GM06990 (cell line): ENCODE data around the gene PRRC2B.
"Not testable (repeated sequence)": the region's sequence is repeated elsewhere in the genome, so short reads cannot be mapped to it uniquely, and the experiment has no call there.

ENCODE experiments used
- DNase-seq: peaks from one replicate; pipeline ENCODE4 v3.0.0-alpha.2; 2011; ENCODE audit not compliant: insufficient read length; ENCODE audit errors: extremely low read depth
- H3K27me3 ChIP-seq: replicated peaks from 2 replicates; pipeline ENCODE4 v1.6.0; 2011; ENCODE audit warnings: low read length; ENCODE audit not compliant: control insufficient read depth, insufficient read depth
- H3K36me3 ChIP-seq: 2 replicates; pipeline ENCODE4 v1.5.1; 2011; ENCODE audit warnings: low read length; ENCODE audit not compliant: control insufficient read depth, insufficient read depth
- H3K4me3 ChIP-seq: replicated peaks from 2 replicates; pipeline ENCODE4 v1.5.1; 2011; ENCODE audit warnings: low read depth, mild to moderate bottlenecking, control low read depth, low read length
- TF ChIP-seq, protein P1 (sequence below): IDR thresholded peaks from 2 replicates; pipeline ENCODE4 v1.5.1; 2011; ENCODE audit warnings: low read length, control low read depth, mild to moderate bottlenecking, inconsistent platforms; ENCODE audit not compliant: insufficient read depth, poor library complexity, severe bottlenecking

Gene PRRC2B

DNA sequence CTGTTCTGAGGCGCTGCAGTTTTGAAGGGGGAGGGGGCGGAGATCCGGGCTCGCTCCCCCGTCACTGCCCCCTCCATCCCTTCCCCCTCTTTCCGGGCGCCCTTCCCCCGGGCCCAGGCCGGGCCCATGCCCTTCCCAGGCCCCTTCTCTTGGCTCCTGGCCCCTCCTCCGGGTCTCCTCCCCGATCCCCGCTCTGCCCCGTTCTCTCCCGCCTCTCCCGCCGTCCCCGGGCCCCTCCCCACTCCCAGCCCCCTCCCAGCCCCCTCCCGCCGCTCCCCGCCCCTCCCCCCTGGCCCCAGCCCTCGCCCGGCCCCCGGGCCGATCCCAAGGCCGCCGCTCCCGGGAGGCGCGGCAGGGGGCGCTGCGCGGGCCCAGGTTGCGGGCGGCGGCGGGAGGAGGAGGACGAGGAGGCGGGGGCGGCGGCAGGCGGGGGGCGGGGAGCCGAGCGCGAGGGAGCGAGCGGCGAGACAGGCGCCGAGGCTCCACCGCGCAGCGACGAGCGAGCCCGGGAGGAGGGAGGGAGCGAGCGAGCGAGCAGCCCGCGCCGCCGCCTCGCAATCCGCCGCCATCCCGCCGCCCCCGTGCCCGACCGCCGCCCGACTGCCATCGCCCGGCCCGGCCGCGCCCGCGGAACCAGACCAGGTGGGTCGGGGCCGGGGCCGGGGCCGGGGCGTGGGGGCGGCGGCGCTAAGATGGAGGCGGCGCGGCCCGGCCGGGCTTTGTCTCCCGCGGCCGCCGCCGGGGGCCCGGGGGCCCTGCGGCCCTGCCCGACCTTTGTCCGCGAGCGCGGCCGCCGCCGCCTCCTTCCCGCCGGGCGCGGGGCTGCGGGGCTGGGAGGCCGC, at the start of gene PRRC2B:
TSS of gene PRRC2B (plus strand) at position 465 of the 842 bp plus-strand sequence. CDS start 36,059 bp downstream, outside the sequence.
- Histone ChIP-seq H3K36me3 (no peaks in the 10 kb centered on the region), H3K27me3 (no peaks in the 10 kb centered on the region), H3K4me3 (peak within 1 kb of the TSS; percentile 68)
- DNase-seq = peak; percentile 87
- TF ChIP-seq, protein P1, sequence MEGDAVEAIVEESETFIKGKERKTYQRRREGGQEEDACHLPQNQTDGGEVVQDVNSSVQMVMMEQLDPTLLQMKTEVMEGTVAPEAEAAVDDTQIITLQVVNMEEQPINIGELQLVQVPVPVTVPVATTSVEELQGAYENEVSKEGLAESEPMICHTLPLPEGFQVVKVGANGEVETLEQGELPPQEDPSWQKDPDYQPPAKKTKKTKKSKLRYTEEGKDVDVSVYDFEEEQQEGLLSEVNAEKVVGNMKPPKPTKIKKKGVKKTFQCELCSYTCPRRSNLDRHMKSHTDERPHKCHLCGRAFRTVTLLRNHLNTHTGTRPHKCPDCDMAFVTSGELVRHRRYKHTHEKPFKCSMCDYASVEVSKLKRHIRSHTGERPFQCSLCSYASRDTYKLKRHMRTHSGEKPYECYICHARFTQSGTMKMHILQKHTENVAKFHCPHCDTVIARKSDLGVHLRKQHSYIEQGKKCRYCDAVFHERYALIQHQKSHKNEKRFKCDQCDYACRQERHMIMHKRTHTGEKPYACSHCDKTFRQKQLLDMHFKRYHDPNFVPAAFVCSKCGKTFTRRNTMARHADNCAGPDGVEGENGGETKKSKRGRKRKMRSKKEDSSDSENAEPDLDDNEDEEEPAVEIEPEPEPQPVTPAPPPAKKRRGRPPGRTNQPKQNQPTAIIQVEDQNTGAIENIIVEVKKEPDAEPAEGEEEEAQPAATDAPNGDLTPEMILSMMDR = no peak

DNA sequence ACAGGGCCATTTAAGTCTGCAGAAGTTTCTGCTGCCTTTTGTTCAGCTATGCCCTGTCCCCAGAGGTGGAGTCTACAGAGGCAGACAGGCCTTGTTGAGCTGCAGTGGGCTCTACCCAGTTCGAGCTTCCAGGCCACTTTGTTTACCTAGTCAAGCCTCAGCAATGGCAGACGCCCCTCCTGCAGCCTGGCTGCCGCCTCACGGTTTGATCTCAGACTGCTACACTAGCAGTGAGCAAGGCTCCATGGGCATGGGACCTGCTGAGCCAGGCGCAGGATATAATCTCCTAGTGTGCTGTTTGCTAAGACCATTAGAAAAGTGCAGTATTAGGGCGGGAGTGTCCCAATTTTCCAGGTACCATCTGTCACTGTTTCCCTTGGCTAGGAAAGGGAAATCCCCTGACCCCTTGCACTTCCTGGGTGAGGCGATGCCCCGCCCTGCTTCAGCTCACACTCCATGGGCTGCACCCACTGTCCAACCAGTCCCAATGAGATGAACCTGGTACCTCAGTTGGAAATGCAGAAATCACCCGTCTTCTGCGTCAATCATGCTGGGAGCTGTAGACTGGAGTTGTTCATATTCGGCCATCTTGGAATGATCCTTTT, 48.9 kb upstream of the PRRC2B start:
- not testable (repeated sequence) for H3K27me3 ChIP-seq, H3K36me3 ChIP-seq, H3K4me3 ChIP-seq, DNase-seq

DNA sequence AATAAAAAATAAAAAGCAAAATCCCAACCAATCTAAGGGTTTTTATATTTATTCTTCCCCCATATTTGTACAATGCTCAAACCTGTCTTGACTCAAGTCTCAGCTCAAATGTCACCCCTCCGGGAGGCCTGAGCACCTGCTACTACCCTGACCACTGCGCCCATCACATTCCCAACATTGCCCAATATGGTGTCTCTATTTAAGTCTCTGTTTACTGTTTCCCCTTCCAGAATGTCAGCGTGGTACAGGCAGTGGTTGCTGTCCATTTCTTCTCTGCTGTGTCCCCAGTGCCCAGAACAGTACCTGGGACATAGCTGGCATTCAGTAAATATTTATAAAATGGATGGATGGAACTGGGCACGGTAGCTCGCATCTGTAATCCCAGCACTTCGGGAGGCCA, 47.3 kb upstream of the PRRC2B start:
- H3K27me3 ChIP-seq = no peaks in the 10 kb centered on the region
- TF ChIP-seq, protein P1 = no peak
- no peak overlapping the region for H3K4me3 ChIP-seq
- DNase-seq = no peak
- H3K36me3 ChIP-seq = no peaks in the 10 kb centered on the region

DNA sequence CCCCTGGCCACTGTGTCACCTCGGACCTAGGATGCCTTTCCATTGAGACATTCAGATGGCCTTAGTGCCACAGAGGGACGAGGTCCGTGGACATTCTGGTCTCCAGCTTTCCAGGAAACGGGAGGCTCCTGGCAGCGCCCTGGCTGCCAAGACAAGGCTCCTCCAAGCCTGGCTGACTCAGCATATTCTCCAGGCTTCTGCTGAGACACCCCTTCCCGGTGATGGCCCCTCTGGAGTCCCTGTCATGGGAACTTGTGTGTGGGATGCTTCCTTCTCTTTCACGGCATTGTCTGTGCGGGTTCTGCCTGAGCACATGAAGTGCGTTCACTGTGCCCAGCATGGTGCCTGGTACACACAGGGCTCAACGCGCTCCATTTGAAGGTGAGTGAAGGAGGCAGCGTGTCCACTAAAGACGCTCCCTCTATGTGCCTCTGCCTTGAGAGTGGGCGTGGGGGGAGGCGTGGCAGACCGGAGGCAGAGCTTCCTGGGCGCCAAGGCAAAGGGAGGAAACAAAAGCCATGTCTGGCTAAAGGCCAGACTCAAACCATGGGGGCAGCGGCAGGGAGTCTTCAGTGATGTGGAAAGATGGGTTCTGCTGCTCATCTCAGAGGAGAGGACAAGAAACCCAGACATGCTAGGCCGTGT, 46.4 kb upstream of the PRRC2B start:
- no peaks in the 10 kb centered on the region for H3K27me3 ChIP-seq
- TF ChIP-seq, protein P1 = no peak
- H3K4me3 ChIP-seq = no peak overlapping the region
- no peaks in the 10 kb centered on the region for H3K36me3 ChIP-seq
- no peak for DNase-seq

DNA sequence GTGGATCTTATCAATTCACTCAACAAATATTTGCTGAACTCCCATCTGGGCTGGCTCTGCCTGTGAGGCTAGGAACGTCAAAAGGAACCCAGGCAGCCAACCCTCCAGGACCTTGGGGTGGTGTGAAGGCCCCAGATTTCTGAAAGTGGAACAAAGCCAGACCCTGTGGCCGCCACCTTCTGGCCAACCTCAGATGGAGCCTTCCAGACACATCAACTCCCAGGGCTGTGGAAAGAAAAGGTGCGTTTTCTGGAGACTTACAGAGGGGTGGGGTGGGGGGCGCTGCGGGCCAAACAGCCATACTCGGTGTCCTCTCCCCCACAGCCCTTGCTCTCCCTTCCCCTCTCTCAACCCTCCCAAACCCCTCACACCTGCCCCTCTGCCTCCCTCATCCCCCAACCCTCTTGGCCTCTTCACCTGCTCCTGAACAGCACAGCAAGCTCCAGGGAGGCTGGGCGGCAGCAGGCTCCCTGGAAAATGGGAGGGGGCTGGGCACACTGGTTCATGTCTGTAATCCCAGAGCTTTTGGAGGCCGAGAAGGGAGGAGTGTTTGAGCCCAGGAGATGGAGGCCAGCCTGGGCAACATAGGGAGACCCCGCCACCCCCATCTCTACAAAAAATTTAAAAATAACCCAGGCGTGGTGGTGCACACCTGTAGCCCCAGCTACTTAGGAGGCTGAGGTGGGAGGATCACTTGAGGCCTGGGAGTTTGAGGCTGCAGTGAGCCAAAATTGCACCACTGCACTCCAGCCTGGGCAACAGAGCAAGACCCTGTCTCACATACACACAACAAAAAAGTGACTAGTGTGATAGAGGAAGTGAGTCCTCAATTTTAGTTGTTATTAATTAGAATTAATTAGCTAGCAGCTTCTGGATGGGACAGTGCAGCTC, 45.0 kb upstream of the PRRC2B start:
- TF ChIP-seq, protein P1 = peak; percentile 17
- H3K36me3 ChIP-seq = no peaks in the 10 kb centered on the region
- DNase-seq = no peak

More for the DNA sequence above, 45.0 kb upstream of the PRRC2B start:
- Histone ChIP-seq H3K27me3 (no peaks in the 10 kb centered on the region; the same call in 1 of the 2 replicates), H3K4me3 (no peak overlapping the region)
